AG04449 (cell line): ENCODE data around the gene GEMIN5.

ENCODE experiments used
- CTCF ChIA-PET: fragments of 350-600 bp; formaldehyde crosslinking; extraction: SDS; loops from one replicate; lab custom pipeline; 2021; ENCODE audit warnings: antibody characterized with exemption; lab: Yijun Ruan, JAX
- POLR2A ChIA-PET: fragments of 400-600, 350-600 bp; formaldehyde crosslinking; extraction: SDS; loops from one replicate; lab custom pipeline; 2020; ENCODE audit warnings: antibody characterized with exemption, inconsistent platforms; lab: Yijun Ruan, JAX
- DNase-seq: peaks from one replicate; pipeline ENCODE4 v3.0.0-alpha.2; 2010; ENCODE audit warnings: low read depth, low spot score
- H3K4me3 ChIP-seq: 2 replicates; pipeline ENCODE4 v1.5.1; 2011; ENCODE audit warnings: low read depth, mild to moderate bottlenecking, control low read depth, low read length
- CTCF ChIP-seq: IDR thresholded peaks from one replicate; pipeline ENCODE4 v1.5.1; 2011; ENCODE audit warnings: mild to moderate bottlenecking, moderate library complexity, low read length, control low read depth, inconsistent platforms; ENCODE audit not compliant: insufficient read depth; ENCODE audit errors: missing control alignments

GEMIN5 gene

GRCh38 chr5:154849264-154849785, 88.7 kb downstream of the GEMIN5 start:
- CTCF ChIA-PET, result interaction anchor here (1.4 to 2.2 kb wide), 2 partner anchors 8 to 13 kb away, joined by 4 to 8 read pairs; no protein-coding TSS in a partner anchor
- no peak for TF ChIP-seq CTCF
- POLR2A ChIA-PET, result no interaction called here
- peak overlapping the region; percentile 54 for H3K4me3 ChIP-seq
- no peak for DNase-seq

- H3K4me3 ChIP-seq, result no peak overlapping the region
- no peak for TF ChIP-seq CTCF
- no peak for DNase-seq
- ChIA-PET POLR2A (no interaction called here), CTCF (no interaction called here)
Measured at GRCh38 chr5:154844809-154845208, 93.2 kb downstream of the GEMIN5 start.

GRCh38 chr5:154842689-154843530, 95.1 kb downstream of the GEMIN5 start:
- POLR2A ChIA-PET, result no interaction called here
- H3K4me3 ChIP-seq, result no peak overlapping the region
- DNase-seq, result no peak
- no peak for TF ChIP-seq CTCF
- CTCF ChIA-PET, result no interaction called here

DNA sequence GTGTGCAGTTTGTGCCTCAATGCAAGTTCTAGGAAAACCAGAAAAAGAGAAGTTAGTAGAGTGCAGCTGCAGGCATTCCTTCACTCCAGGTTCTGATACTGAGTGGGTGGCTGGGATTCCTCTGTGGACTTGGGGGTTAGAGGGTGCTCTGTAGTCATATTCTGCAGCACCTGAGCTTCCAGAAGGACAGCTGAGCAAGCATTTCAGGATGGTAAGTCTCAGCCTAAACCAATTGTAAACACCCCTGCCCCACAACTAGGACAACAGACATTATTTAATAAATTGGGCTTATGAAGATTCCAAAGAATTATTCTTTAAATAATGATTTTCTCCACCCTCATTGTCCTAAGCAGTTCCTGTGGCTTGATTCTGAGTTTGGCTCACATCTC, 96.7 kb downstream of the GEMIN5 start:
- CTCF ChIA-PET, result interaction anchor here (0.8 to 1.7 kb wide), 4 partner anchors 9 to 875 kb away, joined by 3 to 8 read pairs (median 4); partner anchors contain the start of gene FAXDC2
- POLR2A ChIA-PET, result no interaction called here
- no peak for TF ChIP-seq CTCF

GRCh38 chr5:154840435-154841272, 97.4 kb downstream of the GEMIN5 start:
- POLR2A ChIA-PET, result no interaction called here
- DNase-seq, result no peak

More for the DNA sequence above, 96.7 kb downstream of the GEMIN5 start:
- DNase-seq, result no peak
- no peak overlapping the region for H3K4me3 ChIP-seq

More at GRCh38 chr5:154840435-154841272, 97.4 kb downstream of the GEMIN5 start:
- TF ChIP-seq CTCF, result no peak
- CTCF ChIA-PET, result interaction anchor here (0.8 to 1.7 kb wide), 4 partner anchors 10 to 875 kb away, joined by 3 to 8 read pairs (median 4); partner anchors contain the start of gene FAXDC2
- no peak overlapping the region for H3K4me3 ChIP-seq
